ENCODE data around the gene CLDN15. TPM values are rescaled to one million over a fixed set of nuclear protein-coding genes. Genes with fewer than 3 reads are reported as not detected.
"Not testable (repeated sequence)": the region's sequence is repeated elsewhere in the genome, so short reads cannot be mapped to it uniquely, and the experiment has no call there.

The CLDN15 gene
- total RNA-seq, 1 donor from 2014 or later, result 6.6 TPM

DNA sequence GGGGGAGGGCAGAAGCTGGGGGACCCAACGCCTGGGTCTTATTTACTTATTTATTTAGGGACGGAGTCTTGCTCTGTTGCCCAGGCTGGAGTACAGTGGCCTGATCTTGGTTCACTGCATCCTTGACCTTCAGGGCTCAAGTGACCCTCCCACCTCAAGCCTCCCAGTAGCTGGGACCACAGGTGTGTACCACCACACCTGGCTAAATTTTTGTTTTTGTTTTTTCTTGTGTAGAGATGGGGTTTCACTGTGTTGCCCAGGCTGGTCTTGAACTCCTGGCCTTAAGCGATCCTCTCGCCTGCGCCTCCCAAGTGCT is 35.0 kb downstream of the CLDN15 start:
- Mint-ChIP-seq H3K4me3 (ENCODE audit: unreplicated experiment) (no peak overlapping the region), H3K4me1 (ENCODE audit: low read depth) (peaks cover 3% of the 10 kb centered on the region), H3K27ac (ENCODE audit: unreplicated experiment) (no peak overlapping the region), H3K27me3 (ENCODE audit: low read depth) (peaks cover 15% of the 10 kb centered on the region), H3K9me3 (ENCODE audit: low read depth) (no peaks in the 10 kb centered on the region), H3K36me3 (ENCODE audit: low read depth) (peaks cover 10% of the 10 kb centered on the region)
- no peak for DNase-seq (ENCODE audit: low spot score)
- TF ChIP-seq, protein P1, sequence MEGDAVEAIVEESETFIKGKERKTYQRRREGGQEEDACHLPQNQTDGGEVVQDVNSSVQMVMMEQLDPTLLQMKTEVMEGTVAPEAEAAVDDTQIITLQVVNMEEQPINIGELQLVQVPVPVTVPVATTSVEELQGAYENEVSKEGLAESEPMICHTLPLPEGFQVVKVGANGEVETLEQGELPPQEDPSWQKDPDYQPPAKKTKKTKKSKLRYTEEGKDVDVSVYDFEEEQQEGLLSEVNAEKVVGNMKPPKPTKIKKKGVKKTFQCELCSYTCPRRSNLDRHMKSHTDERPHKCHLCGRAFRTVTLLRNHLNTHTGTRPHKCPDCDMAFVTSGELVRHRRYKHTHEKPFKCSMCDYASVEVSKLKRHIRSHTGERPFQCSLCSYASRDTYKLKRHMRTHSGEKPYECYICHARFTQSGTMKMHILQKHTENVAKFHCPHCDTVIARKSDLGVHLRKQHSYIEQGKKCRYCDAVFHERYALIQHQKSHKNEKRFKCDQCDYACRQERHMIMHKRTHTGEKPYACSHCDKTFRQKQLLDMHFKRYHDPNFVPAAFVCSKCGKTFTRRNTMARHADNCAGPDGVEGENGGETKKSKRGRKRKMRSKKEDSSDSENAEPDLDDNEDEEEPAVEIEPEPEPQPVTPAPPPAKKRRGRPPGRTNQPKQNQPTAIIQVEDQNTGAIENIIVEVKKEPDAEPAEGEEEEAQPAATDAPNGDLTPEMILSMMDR (IDR thresholded peaks at IDR 0.05), result no peak

- peaks cover 10% of the 10 kb centered on the region for H3K36me3 Mint-ChIP-seq (ENCODE audit: low read depth)
- no peaks in the 10 kb centered on the region for H3K9me3 Mint-ChIP-seq (ENCODE audit: low read depth)
- peaks cover 15% of the 10 kb centered on the region for H3K27me3 Mint-ChIP-seq (ENCODE audit: low read depth)
- H3K27ac Mint-ChIP-seq (ENCODE audit: unreplicated experiment), result no peak overlapping the region
- H3K4me1 Mint-ChIP-seq (ENCODE audit: low read depth), result peaks cover 3% of the 10 kb centered on the region
- DNase-seq (ENCODE audit: low spot score), result no peak
- H3K4me3 Mint-ChIP-seq (ENCODE audit: unreplicated experiment), result no peak overlapping the region
- TF ChIP-seq, protein P1 (IDR thresholded peaks at IDR 0.05), result no peak
These were observed 35.7 kb downstream of the CLDN15 start for GRCh38 chr7:101201695-101202602.

GRCh38 chr7:101200862-101201599 is 36.6 kb downstream of the CLDN15 start, which contains the start of gene MOGAT3:
Gene MOGAT3 (minus strand): TSS chr7:101201036. CDS start chr7:101200854, 182 bp downstream.
- Mint-ChIP-seq H3K9me3 (ENCODE audit: low read depth) (no peaks in the 10 kb centered on the region), H3K36me3 (ENCODE audit: low read depth) (peaks cover 3% of the 10 kb centered on the region), H3K4me3 (ENCODE audit: unreplicated experiment) (no peak within 1 kb of the TSS), H3K4me1 (ENCODE audit: low read depth) (peaks cover 3% of the 10 kb centered on the region), H3K27ac (ENCODE audit: unreplicated experiment) (no peak within 1 kb of the TSS), H3K27me3 (ENCODE audit: low read depth) (peaks cover 15% of the 10 kb centered on the region)
- no peak for DNase-seq (ENCODE audit: low spot score)
- TF ChIP-seq, protein P1 (IDR thresholded peaks at IDR 0.05), result no peak

GRCh38 chr7:101200504-101200861 is 37.1 kb downstream of the CLDN15 start:
- H3K27me3 Mint-ChIP-seq (ENCODE audit: low read depth), result peaks cover 15% of the 10 kb centered on the region
- H3K27ac Mint-ChIP-seq (ENCODE audit: unreplicated experiment), result no peak overlapping the region
- no peak overlapping the region for H3K4me3 Mint-ChIP-seq (ENCODE audit: unreplicated experiment)
- H3K36me3 Mint-ChIP-seq (ENCODE audit: low read depth), result no peaks in the 10 kb centered on the region
- no peaks in the 10 kb centered on the region for H3K9me3 Mint-ChIP-seq (ENCODE audit: low read depth)
- TF ChIP-seq, protein P1 (IDR thresholded peaks at IDR 0.05), result no peak
- DNase-seq (ENCODE audit: low spot score), result no peak
- H3K4me1 Mint-ChIP-seq (ENCODE audit: low read depth), result peaks cover 3% of the 10 kb centered on the region

DNA sequence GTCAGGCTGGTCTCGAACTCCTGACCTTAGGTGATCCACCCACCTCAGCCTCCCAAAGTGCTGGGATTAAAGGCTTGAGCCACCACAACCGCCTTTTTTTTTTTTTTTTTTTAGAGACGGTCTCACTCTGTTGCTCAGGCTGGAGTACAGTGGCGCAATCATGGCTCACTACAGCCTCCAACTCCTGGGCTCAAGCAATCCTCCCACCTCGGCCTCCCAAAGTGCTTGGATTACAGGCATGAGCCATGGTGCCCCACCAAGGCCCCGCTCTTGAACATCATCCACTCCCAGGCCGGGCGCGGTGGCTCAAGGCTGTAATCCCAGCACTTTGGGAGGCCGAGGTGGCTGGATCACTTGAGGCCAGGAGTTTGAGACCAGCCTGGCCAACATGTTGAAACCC is 38.1 kb downstream of the CLDN15 start:
- H3K36me3 Mint-ChIP-seq (ENCODE audit: low read depth); H3K4me1 Mint-ChIP-seq (ENCODE audit: low read depth); DNase-seq (ENCODE audit: low spot score); H3K9me3 Mint-ChIP-seq (ENCODE audit: low read depth); H3K4me3 Mint-ChIP-seq (ENCODE audit: unreplicated experiment); H3K27ac Mint-ChIP-seq (ENCODE audit: unreplicated experiment): not testable (repeated sequence)
- peaks cover 16% of the 10 kb centered on the region for H3K27me3 Mint-ChIP-seq (ENCODE audit: low read depth)
